Measurements from ENCODE around the gene KIF1C.
A peak's percentile ranks its signal among the peaks of the same experiment; 100 is the strongest.

KIF1C gene

DNA sequence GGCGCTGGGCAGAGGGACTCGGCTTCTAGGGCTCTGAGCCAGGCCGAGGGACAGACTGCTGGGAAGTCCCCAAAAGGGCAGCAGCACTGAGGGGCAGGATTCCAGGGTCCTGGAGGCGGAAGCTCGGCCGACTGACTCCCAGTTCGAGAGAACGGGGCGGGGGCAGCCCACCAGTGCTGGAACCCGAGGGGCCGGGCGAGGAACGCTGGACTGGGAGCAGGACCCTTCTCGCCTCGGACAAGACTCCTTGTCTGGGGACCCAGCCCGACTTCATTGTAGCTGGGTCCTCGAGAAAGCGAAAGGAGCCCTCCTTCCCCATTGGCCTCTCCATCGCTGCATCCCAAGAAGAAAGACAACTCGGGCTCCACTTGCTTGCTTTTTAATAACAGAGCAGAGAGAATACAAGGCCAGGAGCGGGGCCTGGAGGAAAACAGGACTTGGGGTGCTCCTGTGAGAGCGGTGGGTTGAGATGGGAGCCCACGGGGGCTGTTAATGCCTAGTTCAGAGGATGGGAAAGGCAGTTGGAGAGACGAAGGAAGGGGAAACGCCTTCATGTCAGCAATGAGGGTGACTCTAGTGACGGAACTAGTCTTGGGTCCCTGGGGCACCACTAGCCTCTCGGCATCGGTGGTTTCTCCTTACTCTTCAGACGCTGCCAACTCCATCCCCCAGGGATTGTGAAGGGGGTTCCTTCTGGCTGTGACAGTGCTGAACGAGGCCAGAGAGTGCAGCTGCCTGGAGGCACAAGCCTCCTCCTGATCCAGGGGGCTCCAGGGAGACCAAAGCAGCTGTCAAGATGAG lies 9.8 kb upstream of the KIF1C start:
- TF ChIP-seq ZBTB21 (tag by site-specific recombination; IDR thresholded peaks at IDR 0.05) (0 out of 2 replicates have a peak, but pooled peaks have one; percentile 1), ZBTB10 (tag by site-specific recombination; IDR thresholded peaks at IDR 0.05) (peak; percentile 19; the same call in 1 of the 2 replicates), ZNF140 (tag by site-specific recombination; IDR thresholded peaks at IDR 0.05) (no peak), ZFHX2 (tag by site-specific recombination; conservative IDR thresholded peaks at IDR 0.05) (no peak), OVOL3 (tag by site-specific recombination; IDR thresholded peaks at IDR 0.05) (no peak)
- ChIA-PET CTCF (interaction anchor here (0.6 to 3.3 kb wide), 21 partner anchors 7 to 352 kb away, joined by 3 to 21 read pairs (median 4); partner anchors contain the start of genes INCA1, KIF1C and SPAG7), POLR2A (interaction anchor here (1.0 to 2.3 kb wide), 10 partner anchors 10 to 192 kb away, joined by 3 to 40 read pairs (median 6); partner anchors contain the start of genes INCA1, KIF1C, PFN1 and PSMB6)
- peaks cover 5 to 8% of the 10 kb centered on the region in 2 experiments; a peak in 2 of 3 replicates for H3K36me3 ChIP-seq (ENCODE audit: control insufficient read depth in 2 of 2, insufficient read depth in 1 of 2, low read length in 2 of 2)
- peaks cover 11% of the 10 kb centered on the region for H3K4me1 ChIP-seq (ENCODE audit: control insufficient read depth, insufficient read depth, low read length)
- peak overlapping the region; percentile 92 for H3K27ac ChIP-seq (ENCODE audit: extremely low read depth, low read depth, low read length)
- H3K9me3 ChIP-seq (ENCODE audit: control insufficient read depth, insufficient read depth, low read depth, low read length) = no peaks in the 10 kb centered on the region
- H3K4me3 ChIP-seq (ENCODE audit: low read depth, low read length) = peak overlapping the region; percentile 78

DNA sequence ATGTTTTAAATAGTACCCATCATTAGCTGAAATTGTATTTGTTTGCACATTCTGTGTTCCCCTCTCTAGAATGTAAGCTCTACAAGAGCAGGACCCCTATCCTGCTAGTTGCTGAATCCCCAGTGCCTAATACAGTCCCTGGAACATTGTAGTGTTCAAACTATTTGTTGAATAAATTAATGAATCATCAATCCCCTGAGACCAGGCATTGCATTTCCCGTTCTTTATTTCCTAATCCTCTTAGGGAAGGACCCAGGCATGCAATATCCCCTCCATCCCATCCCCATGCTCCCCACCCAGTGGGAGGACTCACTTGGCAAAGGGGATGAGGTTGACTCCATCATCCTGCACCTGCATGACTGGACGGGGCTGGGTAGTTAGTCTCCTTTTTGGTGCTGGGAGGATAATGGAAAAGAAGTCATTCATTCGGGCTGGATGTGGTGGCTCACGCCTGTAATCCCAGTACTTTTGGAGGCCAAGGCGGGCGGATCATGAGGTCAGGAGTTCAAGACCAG lies 3.6 kb upstream of the KIF1C start:
- H3K27ac ChIP-seq (ENCODE audit: extremely low read depth, low read depth, low read length) = no peak overlapping the region
- no peak overlapping the region for H3K4me3 ChIP-seq (ENCODE audit: low read depth, low read length)
- ChIA-PET POLR2A (no interaction called here), CTCF (interaction anchor here (0.9 to 1.4 kb wide), 2 partner anchors 68 to 85 kb away, joined by 3 to 5 read pairs; no protein-coding TSS in a partner anchor)
- H3K36me3 ChIP-seq (ENCODE audit: control insufficient read depth in 2 of 2, insufficient read depth in 1 of 2, low read length in 2 of 2) = no peaks in the 10 kb centered on the region
- H3K4me1 ChIP-seq (ENCODE audit: control insufficient read depth, insufficient read depth, low read length) = peaks cover 9% of the 10 kb centered on the region
- H3K9me3 ChIP-seq (ENCODE audit: control insufficient read depth, insufficient read depth, low read depth, low read length) = no peaks in the 10 kb centered on the region
- TF ChIP-seq ZNF837 (tag by site-specific recombination; IDR thresholded peaks at IDR 0.05) (no peak), ZNF639 (tag by site-specific recombination; IDR thresholded peaks at IDR 0.05) (no peak), KLF7 (tag by site-specific recombination; IDR thresholded peaks at IDR 0.05; ENCODE audit: borderline replicate concordance) (no peak), ZNF561 (tag by site-specific recombination; IDR thresholded peaks at IDR 0.05; ENCODE audit: borderline replicate concordance) (no peak), ZBTB10 (tag by site-specific recombination; IDR thresholded peaks at IDR 0.05) (no peak), ZBTB21 (tag by site-specific recombination; IDR thresholded peaks at IDR 0.05) (no peak), ZNF2 (tag by site-specific recombination; IDR thresholded peaks at IDR 0.05) (no peak), ELK4 (IDR thresholded peaks at IDR 0.05; ENCODE audit: borderline replicate concordance, low read depth, low read length) (no peak), ZNF623 (tag by site-specific recombination; IDR thresholded peaks at IDR 0.05) (no peak), ZNF274 (IDR thresholded peaks at IDR 0.05; ENCODE audit: low read length) (no peak), ZNF274 (tag by site-specific recombination; IDR thresholded peaks at IDR 0.05; ENCODE audit: borderline replicate concordance) (no peak), ZNF777 (tag by site-specific recombination; IDR thresholded peaks at IDR 0.05; ENCODE audit: borderline replicate concordance) (no peak), SP7 (tag by site-specific recombination; IDR thresholded peaks at IDR 0.05) (no peak), ZNF510 (tag by site-specific recombination; IDR thresholded peaks at IDR 0.05; ENCODE audit: insufficient replicate concordance) (no peak), ZNF391 (tag by site-specific recombination; IDR thresholded peaks at IDR 0.05; ENCODE audit: borderline replicate concordance, low read depth) (no peak)
- TF ChIP-seq, protein P1, sequence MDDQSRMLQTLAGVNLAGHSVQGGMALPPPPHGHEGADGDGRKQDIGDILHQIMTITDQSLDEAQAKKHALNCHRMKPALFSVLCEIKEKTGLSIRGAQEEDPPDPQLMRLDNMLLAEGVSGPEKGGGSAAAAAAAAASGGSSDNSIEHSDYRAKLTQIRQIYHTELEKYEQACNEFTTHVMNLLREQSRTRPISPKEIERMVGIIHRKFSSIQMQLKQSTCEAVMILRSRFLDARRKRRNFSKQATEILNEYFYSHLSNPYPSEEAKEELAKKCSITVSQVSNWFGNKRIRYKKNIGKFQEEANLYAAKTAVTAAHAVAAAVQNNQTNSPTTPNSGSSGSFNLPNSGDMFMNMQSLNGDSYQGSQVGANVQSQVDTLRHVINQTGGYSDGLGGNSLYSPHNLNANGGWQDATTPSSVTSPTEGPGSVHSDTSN (CRISPR knock-in tag; IDR thresholded peaks at IDR 0.05) = no peak
- TF ChIP-seq, protein P2, sequence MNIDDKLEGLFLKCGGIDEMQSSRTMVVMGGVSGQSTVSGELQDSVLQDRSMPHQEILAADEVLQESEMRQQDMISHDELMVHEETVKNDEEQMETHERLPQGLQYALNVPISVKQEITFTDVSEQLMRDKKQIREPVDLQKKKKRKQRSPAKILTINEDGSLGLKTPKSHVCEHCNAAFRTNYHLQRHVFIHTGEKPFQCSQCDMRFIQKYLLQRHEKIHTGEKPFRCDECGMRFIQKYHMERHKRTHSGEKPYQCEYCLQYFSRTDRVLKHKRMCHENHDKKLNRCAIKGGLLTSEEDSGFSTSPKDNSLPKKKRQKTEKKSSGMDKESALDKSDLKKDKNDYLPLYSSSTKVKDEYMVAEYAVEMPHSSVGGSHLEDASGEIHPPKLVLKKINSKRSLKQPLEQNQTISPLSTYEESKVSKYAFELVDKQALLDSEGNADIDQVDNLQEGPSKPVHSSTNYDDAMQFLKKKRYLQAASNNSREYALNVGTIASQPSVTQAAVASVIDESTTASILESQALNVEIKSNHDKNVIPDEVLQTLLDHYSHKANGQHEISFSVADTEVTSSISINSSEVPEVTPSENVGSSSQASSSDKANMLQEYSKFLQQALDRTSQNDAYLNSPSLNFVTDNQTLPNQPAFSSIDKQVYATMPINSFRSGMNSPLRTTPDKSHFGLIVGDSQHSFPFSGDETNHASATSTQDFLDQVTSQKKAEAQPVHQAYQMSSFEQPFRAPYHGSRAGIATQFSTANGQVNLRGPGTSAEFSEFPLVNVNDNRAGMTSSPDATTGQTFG (tag by site-specific recombination; IDR thresholded peaks at IDR 0.05; ENCODE audit: borderline replicate concordance) = no peak
